NCI-H526 treated with DMSO at 0.1 percent for 48 hours (cell line): ENCODE data around the gene LSS.
"Not testable (repeated sequence)": the region's sequence is repeated elsewhere in the genome, so short reads cannot be mapped to it uniquely, and the experiment has no call there.

ENCODE experiments used
- DNase-seq: peaks from one replicate; lab custom pipeline; 2025; lab: John Stamatoyannopoulos, UW

LSS gene

GRCh38 chr21:46245213-46245915, 16.8 kb upstream of the LSS start:
- DNase-seq, result no peak

- no peak for DNase-seq
These were observed 16.0 kb upstream of the LSS start for GRCh38 chr21:46244602-46245001.

GRCh38 chr21:46243960-46244361, 15.4 kb upstream of the LSS start:
- no peak for DNase-seq

DNA sequence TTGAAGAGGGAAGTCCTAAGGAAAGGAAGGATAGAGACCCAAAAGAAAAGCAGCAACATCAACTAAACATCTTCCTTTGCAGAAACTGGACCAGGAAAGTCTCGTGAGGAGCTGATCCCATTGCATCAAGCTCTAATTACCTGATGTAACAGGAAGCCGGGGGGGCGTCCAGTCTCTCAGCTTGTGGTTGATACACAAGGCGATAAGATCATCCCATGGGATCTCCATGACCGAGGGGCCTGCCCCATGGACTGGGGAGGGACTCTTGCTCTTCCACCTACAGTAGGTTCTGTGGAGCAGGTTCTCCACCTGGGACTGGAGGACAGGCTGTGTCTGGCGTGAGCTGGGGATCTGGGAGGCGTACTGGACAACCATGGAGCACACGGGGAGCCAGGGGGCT, 14.8 kb upstream of the LSS start:
- no peak for DNase-seq

GRCh38 chr21:46241577-46241976, 13.0 kb upstream of the LSS start:
- DNase-seq, result not testable (repeated sequence)

GRCh38 chr21:46239817-46240325, 11.3 kb upstream of the LSS start:
- DNase-seq, result no peak

- DNase-seq, result no peak
These were observed 8.9 kb upstream of the LSS start for GRCh38 chr21:46237474-46237873.

DNA sequence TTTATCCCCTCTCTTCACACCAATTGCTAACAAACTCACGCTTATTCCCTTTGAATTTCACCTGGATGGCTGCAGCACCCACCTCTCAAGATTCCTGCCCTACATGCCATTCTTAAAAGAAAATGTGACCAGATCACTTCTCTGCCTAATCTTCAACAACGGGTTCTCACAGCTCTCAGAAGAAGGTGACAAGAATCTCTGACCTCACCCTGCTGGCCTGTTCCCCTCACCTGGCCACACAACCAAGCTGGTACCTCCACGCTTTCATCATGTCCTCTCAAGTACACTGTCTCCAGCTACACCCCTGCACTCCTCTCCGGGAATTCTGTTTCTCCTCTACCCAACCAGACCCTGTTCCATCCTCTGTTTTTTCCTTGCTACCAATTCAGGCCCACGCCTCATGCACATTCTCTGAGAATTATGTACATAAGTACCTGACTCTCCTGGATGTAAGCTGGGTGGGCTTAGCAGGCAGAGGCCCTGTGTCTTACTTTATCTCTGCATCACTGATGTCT, 5.9 kb upstream of the LSS start:
- DNase-seq, result no peak

GRCh38 chr21:46229923-46230260, 1.3 kb upstream of the LSS start:
- DNase-seq, result no peak

GRCh38 chr21:46229133-46229922, 754 bp upstream of the LSS start:
- peak; percentile 49 for DNase-seq

DNA sequence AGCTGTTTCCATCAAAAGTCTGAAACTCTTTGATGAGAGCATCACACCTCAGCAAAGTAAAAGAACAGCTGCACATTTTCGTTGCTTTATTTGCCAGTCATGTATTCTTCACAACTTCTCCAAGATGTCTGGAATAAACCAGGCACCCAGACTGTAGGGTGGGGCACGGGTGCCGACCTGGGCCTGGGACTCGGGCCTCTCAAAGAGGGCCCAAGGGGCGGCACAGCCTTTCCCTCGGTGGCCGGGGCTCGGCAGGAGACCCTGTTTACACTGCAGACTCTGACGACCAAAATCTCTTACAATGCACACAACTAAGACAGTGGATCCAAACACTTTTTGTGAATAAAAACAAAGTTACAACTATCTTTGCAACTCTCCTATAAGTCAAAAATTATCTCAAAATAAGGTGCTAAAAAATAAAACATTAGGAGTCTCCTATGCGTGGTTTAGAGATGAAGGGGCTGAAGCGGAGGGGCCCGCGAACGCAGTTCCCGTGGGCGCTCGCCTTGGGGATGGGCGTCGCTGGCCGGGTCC, 696 bp downstream of the LSS start:
- no peak for DNase-seq

- peak; percentile 54 for DNase-seq
These were observed 1.5 kb downstream of the LSS start for GRCh38 chr21:46226920-46227599.

DNA sequence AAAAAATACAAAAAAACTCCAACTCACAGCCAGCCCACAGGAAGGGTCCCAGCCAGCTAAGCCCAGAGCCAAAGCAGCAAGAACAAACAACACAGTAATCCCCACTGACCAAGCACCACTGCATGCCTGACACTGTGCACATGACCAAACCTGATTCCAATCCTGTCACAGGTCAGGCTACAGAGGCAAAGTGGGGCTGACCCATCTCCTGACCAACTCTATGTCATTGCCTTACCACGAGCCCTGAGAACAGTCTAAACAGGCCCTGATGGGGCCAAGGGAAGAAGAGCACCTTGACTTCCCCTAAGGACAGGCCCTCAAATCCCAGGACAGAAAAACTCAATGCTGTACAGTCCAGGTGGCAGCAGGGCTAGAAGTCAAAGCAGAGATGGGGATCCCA, 2.4 kb downstream of the LSS start:
- no peak for DNase-seq

GRCh38 chr21:46223661-46224060, 4.9 kb downstream of the LSS start:
- DNase-seq, result not testable (repeated sequence)

GRCh38 chr21:46223217-46223616, 5.4 kb downstream of the LSS start:
- DNase-seq, result no peak

DNA sequence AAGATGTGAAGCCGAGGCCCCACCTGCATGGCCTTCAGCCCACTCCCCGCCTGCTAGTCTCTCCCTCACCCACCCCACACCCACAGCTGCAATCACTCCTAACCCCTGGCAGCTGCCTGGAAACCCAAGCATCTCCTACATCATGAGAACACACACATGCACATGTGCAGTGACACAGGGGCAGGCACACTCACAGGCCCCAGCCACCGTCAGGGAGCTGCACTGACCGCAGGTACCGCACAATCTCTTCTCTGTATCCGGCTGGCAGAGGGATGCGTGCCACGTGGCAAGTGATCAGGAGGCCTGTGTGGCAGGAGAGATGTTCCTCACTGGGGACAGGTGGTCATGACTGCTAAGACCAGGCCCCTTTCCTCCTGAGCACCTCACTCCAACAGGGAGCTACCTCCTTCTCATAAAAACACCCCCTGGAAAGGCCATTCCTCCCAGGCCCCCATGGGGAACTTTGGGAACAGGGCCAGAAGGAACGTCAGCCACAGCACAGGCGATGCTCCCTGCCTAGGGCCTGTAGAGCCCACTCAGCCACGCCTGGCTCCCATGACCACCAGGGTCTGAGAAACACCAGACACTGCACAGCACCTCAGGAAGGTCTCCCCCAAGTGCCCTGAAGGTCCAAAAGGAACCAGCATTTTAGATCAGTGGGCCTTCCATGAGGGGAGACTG, 6.0 kb downstream of the LSS start:
- no peak for DNase-seq

GRCh38 chr21:46221664-46222435, 6.7 kb downstream of the LSS start:
- no peak for DNase-seq

GRCh38 chr21:46220847-46221246, 7.7 kb downstream of the LSS start:
- DNase-seq, result no peak

GRCh38 chr21:46220275-46220810, 8.2 kb downstream of the LSS start:
- no peak for DNase-seq

DNA sequence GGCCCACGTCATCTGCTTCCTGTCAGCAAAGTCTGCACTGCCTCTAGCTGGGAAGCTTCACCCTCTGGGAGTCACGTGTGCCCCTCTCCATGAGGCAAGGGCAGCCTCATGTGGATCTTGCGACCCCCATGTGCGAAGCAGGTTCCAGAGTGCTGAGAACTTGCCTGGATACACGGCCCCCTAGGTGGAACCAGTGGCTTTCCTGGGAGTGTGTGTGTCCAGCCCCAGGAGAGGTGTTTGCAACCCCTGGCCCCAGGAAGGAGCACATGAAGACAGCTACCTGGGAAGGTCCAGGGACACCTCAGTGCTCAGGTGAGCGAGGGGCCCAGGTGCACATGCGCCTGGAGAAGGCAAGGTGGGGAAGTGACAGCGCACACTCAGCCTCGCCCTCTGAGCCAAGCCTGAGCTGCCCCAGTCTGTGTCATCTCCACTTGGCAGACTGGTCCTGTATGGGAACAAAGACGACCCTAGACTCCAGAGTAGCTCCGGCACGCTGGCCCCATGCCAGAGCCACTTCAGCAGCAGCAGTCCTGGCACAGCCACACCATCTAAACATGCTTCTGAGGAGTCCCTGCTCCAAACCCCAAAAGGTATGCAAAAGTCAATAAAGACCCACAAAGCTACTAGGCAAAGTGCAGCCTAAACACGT, 8.9 kb downstream of the LSS start:
- DNase-seq, result no peak
